ENCODE results near the gene PCDHB1.

Gene PCDHB1

GRCh38 chr5:141050622-141051520 lies at the start of gene PCDHB1:
Gene PCDHB1 (plus strand): TSS chr5:141051374. CDS start chr5:141051471, 97 bp downstream.
- in situ Hi-C loops (cut with MboI; ENCODE audit: low pct_unique_long_range_greater_than_20kb, low sequenced_read_pairs), result no loop called here
- DNase-seq, result no peak

DNA sequence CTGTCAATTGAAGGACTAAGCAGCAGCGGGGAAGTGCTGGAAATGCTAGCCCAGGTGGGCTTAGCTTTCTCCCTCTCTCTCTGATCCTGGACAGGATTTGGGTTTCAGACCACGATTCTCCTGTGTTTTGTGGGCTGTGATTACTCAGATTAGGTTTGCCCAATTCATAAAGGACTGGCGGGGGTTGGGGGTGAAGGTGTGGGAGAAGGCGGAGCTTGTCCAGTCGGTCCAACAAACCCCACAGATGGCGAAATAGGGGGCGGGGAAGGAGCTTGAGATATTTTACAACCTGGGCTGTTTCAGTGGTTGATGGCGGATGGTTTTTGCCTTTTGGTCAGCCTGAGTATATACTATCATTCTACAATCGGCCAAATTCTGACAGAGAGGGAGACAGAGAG lies 49.7 kb upstream of the PCDHB1 start:
- in situ Hi-C loops (cut with MboI; ENCODE audit: low pct_unique_long_range_greater_than_20kb, low sequenced_read_pairs), result no loop called here
- DNase-seq, result no peak

DNA sequence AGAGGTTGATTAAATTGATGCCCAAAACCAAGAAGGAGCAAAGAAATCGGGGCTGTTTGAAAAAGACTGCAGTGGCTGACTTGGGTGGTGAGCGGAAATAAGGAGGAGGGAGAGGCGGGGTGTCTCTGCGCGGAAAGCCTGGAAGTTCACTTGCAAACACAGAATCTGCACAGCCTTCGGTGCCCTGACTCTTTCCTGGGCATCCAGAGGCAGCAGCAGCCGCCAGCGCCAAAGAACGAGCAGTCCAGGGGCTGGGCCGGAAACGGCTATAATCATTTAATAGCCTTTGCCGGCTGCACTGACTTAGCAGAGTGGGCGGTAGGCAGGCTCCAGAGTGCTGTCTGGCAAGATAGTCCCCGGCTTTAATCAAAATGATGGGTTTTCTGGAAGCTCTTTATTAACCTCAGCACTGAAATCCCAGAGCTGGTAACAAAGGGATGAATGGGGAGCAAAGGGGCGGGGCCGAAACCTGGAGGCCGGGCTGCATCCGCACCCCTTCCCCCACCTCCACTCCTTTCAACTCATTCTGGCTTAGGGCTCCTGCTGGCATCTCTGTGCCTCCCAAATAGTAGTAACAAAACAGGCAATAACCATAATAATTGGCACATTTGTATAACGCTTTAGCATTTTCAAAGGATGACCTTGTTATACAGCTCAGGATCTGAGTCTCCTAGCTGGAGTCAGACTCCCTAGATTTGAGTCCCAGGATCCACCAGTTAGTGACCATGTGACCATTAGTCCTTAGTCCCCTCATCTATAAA lies 49.1 kb upstream of the PCDHB1 start:
- DNase-seq, result no peak

DNA sequence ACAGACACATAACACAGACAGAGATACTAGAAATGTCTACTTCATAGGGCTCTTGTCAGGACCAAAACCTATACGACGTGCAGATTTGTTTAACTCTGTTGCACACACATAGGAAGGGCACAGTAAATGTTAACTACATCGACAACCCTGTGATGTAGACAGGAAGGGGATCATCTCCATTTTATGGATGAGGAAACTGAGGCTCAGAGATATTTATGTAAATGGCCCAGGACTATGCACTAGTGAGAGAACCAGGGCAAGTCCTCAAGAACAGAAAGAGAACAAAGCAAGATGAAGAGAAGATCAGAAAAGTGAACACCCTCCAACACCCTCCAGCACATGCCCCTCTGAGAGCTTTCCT lies 48.6 kb upstream of the PCDHB1 start:
- DNase-seq, result no peak
- in situ Hi-C loops (cut with MboI; ENCODE audit: low pct_unique_long_range_greater_than_20kb, low sequenced_read_pairs), result no loop called here

More for the DNA sequence above, 49.1 kb upstream of the PCDHB1 start:
- in situ Hi-C loops (cut with MboI; ENCODE audit: low pct_unique_long_range_greater_than_20kb, low sequenced_read_pairs), result no loop called here

GRCh38 chr5:141003031-141003430 lies 48.1 kb upstream of the PCDHB1 start:
- in situ Hi-C loops (cut with MboI; ENCODE audit: low pct_unique_long_range_greater_than_20kb, low sequenced_read_pairs), result no loop called here
- DNase-seq, result no peak

DNA sequence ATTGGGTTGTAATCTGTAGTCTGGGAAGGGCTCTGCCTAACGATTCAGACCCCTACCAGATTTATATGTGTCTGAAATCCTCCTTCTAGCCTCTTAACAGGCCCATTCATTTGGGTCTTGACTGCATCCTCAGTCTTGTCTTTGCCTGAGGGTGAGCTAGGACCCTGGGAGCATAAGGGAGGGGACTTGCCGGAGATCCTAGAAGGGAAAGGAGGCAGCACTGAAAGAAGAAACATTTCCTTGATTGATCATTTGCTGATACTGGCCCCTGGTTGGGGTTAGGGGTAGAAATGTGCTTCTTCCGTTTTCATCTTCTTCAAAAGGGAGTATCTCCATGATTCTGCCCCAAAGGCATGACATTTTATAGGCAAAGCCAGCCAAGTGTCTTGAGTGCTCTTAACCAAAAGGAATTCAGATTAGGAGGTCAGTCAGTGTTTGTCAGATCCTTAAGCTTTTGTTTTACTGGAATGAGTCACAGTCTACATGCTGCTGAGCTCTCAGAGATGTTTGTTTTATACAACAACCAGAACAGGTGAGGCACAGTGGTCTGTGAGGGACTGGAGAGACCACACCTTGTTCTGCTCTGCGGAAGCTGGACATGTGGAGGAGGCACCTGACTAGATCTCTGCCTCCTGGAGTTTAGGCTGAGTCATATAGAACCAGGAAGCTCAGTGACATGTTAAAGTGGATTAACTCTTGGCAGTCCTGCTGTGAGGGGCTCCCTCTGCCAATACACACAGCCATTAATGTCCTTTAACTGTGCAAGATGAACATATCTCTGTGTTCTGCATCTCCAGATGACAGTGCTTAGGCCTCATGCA lies 47.2 kb upstream of the PCDHB1 start:
- no peak for DNase-seq
- in situ Hi-C loops (cut with MboI; ENCODE audit: low pct_unique_long_range_greater_than_20kb, low sequenced_read_pairs), result no loop called here

GRCh38 chr5:141007791-141008190 lies 43.4 kb upstream of the PCDHB1 start:
- no peak for DNase-seq
- in situ Hi-C loops (cut with MboI; ENCODE audit: low pct_unique_long_range_greater_than_20kb, low sequenced_read_pairs), result no loop called here

- in situ Hi-C loops (cut with MboI; ENCODE audit: low pct_unique_long_range_greater_than_20kb, low sequenced_read_pairs), result no loop called here
- DNase-seq, result no peak
Observed at GRCh38 chr5:141010047-141010793, 41.0 kb upstream of the PCDHB1 start.

DNA sequence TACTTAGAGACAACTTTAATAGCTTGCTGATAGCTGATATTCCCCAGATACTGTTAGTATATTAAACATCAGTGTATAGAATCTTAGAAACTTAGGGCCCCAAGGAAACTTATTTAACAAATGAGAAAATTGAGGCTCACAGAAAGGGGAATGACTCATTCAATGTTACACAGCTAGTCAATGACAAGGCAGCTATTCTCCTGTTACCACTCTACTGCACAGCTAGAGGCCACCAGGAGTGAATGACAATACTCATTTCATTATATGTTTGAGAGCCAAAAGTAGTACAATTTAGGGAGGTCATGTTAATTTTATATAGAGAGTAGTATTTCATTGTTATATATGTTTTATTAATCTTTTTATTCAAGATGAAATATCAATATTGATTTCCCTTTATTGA lies 33.2 kb upstream of the PCDHB1 start:
- in situ Hi-C loops (cut with MboI; ENCODE audit: low pct_unique_long_range_greater_than_20kb, low sequenced_read_pairs), result no loop called here

GRCh38 chr5:141022384-141022783 lies 28.8 kb upstream of the PCDHB1 start:
- in situ Hi-C loops (cut with MboI; ENCODE audit: low pct_unique_long_range_greater_than_20kb, low sequenced_read_pairs), result no loop called here
- no peak for DNase-seq

More for the DNA sequence above, 33.2 kb upstream of the PCDHB1 start:
- no peak for DNase-seq

- in situ Hi-C loops (cut with MboI; ENCODE audit: low pct_unique_long_range_greater_than_20kb, low sequenced_read_pairs), result loop anchor here (25.0 kb wide), 1 partner anchor 169 kb away; the partner anchor contains the start of genes PCDHA10 and PCDHA11
- DNase-seq, result no peak
Observed at GRCh38 chr5:141031006-141031405, 20.2 kb upstream of the PCDHB1 start.

- in situ Hi-C loops (cut with MboI; ENCODE audit: low pct_unique_long_range_greater_than_20kb, low sequenced_read_pairs), result loop anchor here (25.0 kb wide), 1 partner anchor 170 kb away; the partner anchor contains the start of genes PCDHA10 and PCDHA11
- no peak for DNase-seq
Observed at GRCh38 chr5:141032626-141033025, 18.5 kb upstream of the PCDHB1 start.

- no peak for DNase-seq
- in situ Hi-C loops (cut with MboI; ENCODE audit: low pct_unique_long_range_greater_than_20kb, low sequenced_read_pairs), result loop anchor here (25.0 kb wide), 1 partner anchor 177 kb away; the partner anchor contains the start of genes PCDHA10 and PCDHA11
Observed at GRCh38 chr5:141039061-141039460, 12.1 kb upstream of the PCDHB1 start.

DNA sequence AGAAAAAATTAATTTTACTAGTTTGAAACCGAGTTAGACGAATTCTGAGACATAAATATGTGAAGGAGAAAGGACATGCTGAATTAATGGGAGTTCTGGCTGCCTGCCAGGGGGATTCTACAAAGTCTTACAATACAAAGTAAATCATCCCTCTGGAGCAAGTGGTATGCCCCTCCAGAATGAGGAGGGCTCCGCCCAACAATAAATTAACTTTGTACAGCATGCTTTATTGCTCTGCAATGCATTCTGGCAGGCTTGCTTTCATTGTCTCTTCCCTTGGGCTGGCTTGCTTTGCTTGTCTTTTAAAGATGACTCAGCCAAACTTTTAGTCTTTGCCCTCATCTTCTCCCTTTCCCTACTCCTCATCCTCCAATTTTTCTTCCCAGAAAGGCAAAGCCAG lies 11.7 kb upstream of the PCDHB1 start:
- in situ Hi-C loops (cut with MboI; ENCODE audit: low pct_unique_long_range_greater_than_20kb, low sequenced_read_pairs), result loop anchor here (25.0 kb wide), 1 partner anchor 177 kb away; the partner anchor contains the start of genes PCDHA10 and PCDHA11
- no peak for DNase-seq

DNA sequence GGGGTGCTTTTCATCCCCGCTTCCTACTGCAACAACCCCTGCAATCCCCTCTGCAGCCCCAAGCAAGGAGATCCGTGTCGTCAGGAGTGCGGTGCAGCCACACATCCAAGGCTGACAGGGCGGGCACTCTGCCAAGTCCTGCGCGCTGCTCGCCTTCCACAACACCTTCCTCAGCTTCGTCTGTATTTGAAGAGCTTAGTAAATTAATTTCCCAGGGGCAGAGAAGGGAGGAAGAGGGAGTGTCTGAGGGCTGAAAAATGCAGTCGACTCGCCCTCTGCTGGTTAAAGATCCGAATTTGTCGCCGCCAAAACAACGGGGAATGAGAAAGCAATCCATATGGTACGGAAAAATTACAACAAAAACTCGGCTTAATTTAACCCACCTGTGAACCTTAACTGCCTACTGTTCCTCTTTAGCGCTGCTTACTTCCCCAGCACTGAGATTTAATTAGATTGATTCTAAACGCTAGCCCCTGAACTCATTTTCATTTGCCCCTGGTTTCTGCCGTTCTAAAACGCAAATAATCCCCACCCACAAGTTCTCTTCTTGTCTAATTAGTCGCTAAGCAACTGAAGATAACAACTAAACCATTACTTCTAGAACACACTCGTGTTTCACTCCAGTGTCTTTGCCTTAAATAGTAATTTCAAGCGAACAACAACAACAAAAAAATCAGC lies 10.9 kb upstream of the PCDHB1 start:
- in situ Hi-C loops (cut with MboI; ENCODE audit: low pct_unique_long_range_greater_than_20kb, low sequenced_read_pairs), result loop anchor here (25.0 kb wide), 1 partner anchor 178 kb away; the partner anchor contains the start of genes PCDHA10 and PCDHA11
- peak; percentile 27 for DNase-seq

- in situ Hi-C loops (cut with MboI; ENCODE audit: low pct_unique_long_range_greater_than_20kb, low sequenced_read_pairs), result loop anchor here (25.0 kb wide), 1 partner anchor 179 kb away; the partner anchor contains the start of genes PCDHA10 and PCDHA11
- DNase-seq, result peak; percentile 91
Observed at GRCh38 chr5:141040771-141041426, 10.3 kb upstream of the PCDHB1 start.

DNA sequence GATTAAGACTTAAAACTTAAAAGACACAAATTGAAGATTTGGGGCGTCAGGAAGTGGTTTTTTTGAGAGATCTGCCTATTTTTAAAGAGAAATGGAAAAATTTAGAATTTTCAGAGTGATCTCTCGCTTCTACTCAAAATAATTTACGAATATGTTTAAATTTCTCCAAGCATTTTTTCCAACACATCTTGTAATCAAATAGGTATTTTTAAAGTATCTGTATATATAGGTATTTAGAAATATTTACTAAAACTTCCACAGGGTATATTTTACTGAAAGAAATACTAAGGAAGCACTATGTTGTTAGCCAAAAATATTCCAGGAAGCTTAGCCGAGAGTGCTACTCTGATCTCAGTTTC lies 9.8 kb upstream of the PCDHB1 start:
- in situ Hi-C loops (cut with MboI; ENCODE audit: low pct_unique_long_range_greater_than_20kb, low sequenced_read_pairs), result loop anchor here (25.0 kb wide), 1 partner anchor 179 kb away; the partner anchor contains the start of genes PCDHA10 and PCDHA11

More for the DNA sequence above, 9.8 kb upstream of the PCDHB1 start:
- DNase-seq, result no peak

Data from KBM-7 (cell line).